ENCODE measurements around the gene PRSS33. TPM values are rescaled to one million over a fixed set of nuclear protein-coding genes. Genes with fewer than 3 reads are reported as not detected.

The PRSS33 gene, protein sequence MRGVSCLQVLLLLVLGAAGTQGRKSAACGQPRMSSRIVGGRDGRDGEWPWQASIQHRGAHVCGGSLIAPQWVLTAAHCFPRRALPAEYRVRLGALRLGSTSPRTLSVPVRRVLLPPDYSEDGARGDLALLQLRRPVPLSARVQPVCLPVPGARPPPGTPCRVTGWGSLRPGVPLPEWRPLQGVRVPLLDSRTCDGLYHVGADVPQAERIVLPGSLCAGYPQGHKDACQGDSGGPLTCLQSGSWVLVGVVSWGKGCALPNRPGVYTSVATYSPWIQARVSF
- not detected in 2 replicates for total RNA-seq

GRCh38 chr16:2787406-2787805, at the start of gene PRSS33:
PRSS33 (minus strand) TSS chr16:2787560; CDS start chr16:2786547, 1,013 bp downstream.

DNA sequence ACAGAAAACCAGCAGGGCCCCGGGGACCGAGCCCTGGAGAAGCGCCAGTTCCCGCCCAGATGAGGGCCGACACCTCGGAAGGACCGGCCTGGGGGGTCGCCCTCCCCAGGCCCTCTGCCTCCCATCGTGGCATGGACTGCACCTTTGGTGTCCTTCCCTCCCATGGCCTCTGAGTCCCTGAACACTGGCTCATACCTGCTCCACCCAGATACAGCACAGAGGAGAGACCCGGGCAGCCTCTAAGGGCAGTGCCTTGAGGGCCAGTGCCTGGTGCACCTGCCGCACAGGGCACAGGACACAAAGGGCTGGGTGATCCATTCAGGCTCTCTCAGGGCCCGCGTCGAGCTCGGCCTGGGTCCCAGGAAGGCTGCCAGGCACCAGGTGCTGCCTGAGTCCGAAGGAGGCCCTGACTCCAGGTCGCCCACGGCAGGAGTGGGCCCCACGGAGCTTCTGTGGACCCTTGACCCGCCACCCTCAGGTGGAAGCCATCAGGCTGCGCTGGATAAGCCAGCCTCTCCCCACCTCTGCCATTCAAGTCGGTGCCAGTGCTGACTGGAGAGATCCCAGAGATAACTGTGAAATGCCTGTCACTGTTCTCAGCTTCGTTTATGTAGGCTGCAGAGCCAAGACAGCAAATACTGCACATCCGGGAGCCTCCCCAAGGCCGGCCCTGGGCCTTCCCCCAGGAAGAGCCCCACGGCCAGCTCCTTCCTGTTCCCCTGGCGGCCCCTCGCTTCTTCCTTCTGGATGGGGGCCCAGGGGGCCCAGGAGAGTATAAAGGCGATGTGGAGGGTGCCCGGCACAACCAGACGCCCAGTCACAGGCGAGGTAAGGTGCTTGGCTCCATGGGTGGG, 42.4 kb upstream of the PRSS33 start, which contains the start of gene ZG16B:
TSS of gene ZG16B (plus strand) at position 803 of the 854 bp plus-strand sequence. CDS start 139 bp downstream, outside the sequence.

GRCh38 chr16:2816751-2817339, 29.5 kb upstream of the PRSS33 start, which contains the start of gene PRSS21:
PRSS21 (plus strand) TSS chr16:2817237; CDS start chr16:2817269, 32 bp downstream.

DNA sequence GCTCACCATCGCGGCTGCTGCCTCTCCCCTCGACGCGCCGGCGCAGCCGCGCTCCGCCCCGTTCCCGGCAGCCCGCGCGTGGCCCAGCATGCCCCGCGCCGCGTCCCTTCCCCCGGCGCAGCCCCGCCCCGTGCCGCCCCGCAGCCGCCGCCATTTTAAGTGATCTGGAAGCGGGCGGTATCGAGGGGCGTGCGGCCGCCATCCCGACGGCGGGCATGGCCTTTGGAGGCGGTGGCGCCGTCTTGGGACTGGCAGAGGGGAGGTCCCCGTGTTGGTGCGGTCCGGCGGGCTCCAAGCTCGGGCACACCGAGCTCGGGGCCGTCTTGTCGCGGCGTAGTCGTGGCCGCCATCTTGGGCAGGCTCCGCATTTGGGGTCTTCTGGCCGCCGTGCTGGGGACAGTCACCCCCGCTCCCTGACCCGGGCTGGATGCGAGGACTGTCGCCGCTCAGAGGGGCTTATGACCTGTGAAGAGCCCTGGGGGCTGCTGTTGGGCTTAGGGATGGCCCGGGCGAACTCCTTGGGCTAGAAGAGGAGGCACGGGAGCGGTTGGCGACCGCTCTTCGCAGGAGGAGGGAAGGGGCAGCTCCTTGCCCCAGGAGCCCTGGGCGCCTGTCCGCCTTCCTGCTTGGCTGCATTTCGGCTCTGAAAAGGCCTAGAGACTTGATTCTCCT, 10.0 kb downstream of the PRSS33 start, which contains the start of gene ELOB:
TSS of gene ELOB (minus strand) at position 50 of the 672 bp plus-strand sequence. CDS start at position 9, 41 bp downstream.

DNA sequence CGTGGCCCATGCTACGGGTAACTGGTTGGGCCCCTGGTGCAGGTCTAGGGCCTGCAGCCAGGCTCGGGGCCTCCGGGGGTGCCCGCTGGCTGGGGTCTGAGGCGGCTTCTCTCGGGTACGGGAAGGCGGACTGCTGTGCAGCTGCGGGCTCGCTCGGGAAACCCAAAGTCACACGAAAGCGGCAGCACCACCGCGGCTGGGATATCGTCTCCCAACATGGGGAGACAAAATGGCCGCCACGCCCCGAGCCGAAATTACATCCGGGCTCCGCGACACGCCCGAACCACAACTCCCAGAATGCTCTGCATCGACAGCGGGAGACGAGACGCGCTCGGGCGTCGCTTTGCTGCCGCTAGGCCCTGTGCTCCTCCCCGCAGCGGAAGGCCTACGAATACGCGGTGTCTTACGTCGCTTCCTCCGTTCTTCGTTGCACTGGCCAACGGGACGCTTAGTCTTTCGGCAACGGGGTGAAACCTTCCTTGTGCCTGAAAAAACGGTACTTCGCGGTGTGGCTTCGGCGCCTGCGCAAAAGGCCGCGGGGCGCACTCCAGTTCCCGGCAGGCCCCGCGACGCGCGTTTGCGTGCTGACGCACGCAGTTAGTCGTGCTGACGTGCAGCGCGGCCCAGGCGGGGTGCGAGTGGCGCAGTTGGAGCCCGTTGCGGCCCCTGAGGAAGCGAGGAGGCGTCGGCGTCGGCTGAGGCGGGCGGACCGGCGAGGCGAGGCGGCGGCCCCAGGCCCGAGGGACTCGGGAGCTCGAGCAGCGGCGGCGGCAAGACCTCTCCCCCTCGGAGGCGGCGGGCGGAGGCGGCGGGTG, 35.1 kb downstream of the PRSS33 start, which contains the start of gene SRRM2:
TSS of gene SRRM2 (plus strand) at position 604 of the 815 bp plus-strand sequence. CDS start 3,727 bp downstream, outside the sequence.

Other genes starting within 250 kb of the PRSS33 start
- gene PDPK1, start 249.5 kb downstream of the PRSS33 start, total RNA-seq: 11.7 and 15.4 TPM in 2 replicates
- gene KCTD5, start 105.0 kb downstream of the PRSS33 start, total RNA-seq: 29.1 and 33.0 TPM in 2 replicates
- gene PRSS27, start 67.3 kb downstream of the PRSS33 start, total RNA-seq: 0.16 and 0.18 TPM in 2 replicates
- gene SRRM2, start 34.9 kb downstream of the PRSS33 start, total RNA-seq: 46.7 and 53.8 TPM in 2 replicates
- gene ELOB, start 10.3 kb downstream of the PRSS33 start, total RNA-seq: 262 and 317 TPM in 2 replicates
- gene PRSS41, start 10.9 kb upstream of the PRSS33 start, total RNA-seq: not detected in 2 replicates
- gene PRSS21, start 29.7 kb upstream of the PRSS33 start, total RNA-seq: not detected in 2 replicates
- gene ZG16B, start 42.7 kb upstream of the PRSS33 start, total RNA-seq: 1.8 TPM in 1 of 2 replicates, not detected in the other
- not detected in 2 replicates for gene PRSS22, start 70.6 kb upstream of the PRSS33 start, total RNA-seq
- 75.6 and 81.2 TPM in 2 replicates for gene FLYWCH2, start 95.7 kb upstream of the PRSS33 start, total RNA-seq
- gene FLYWCH1, start 124.4 kb upstream of the PRSS33 start, total RNA-seq: 22.6 and 28.2 TPM in 2 replicates
- not detected in 2 replicates for gene KREMEN2, start 176.7 kb upstream of the PRSS33 start, total RNA-seq
- gene PAQR4, start 181.8 kb upstream of the PRSS33 start, total RNA-seq: 10.0 and 10.5 TPM in 2 replicates
- gene PKMYT1, start 192.9 kb upstream of the PRSS33 start, total RNA-seq: 5.8 and 14.6 TPM in 2 replicates
- gene CLDN9, start 225.4 kb upstream of the PRSS33 start, total RNA-seq: not detected in 2 replicates
- 0.16 TPM in 1 of 2 replicates, not detected in the other for gene CLDN6, start 230.6 kb upstream of the PRSS33 start, total RNA-seq
- 164 and 196 TPM in 2 replicates for gene TNFRSF12A, start 232.8 kb upstream of the PRSS33 start, total RNA-seq
- gene HCFC1R1, start 236.4 kb upstream of the PRSS33 start, total RNA-seq: 6.5 and 12.0 TPM in 2 replicates
- 18.5 and 19.9 TPM in 2 replicates for gene THOC6, start 236.5 kb upstream of the PRSS33 start, total RNA-seq
- gene BICDL2, start 249.4 kb upstream of the PRSS33 start, total RNA-seq: 0.16 TPM in 1 of 2 replicates, not detected in the other

Data from cardiac atrium fibroblast (primary cell).